HUES64 (cell line): ENCODE measurements around the gene VAV3.

Experiments
- H3K27ac ChIP-seq: 2 replicates; pipeline ENCODE4 v1.7.0; 2013; ENCODE audit warnings: low read depth, low read length, inconsistent platforms
- H3K27me3 ChIP-seq: 2 replicates; pipeline ENCODE4 v1.6.1; 2013; ENCODE audit warnings: mild to moderate bottlenecking, low read length; ENCODE audit not compliant: insufficient read depth
- H3K36me3 ChIP-seq: 2 replicates; pipeline ENCODE4 v1.6.1; 2013; ENCODE audit warnings: mild to moderate bottlenecking, low read length; ENCODE audit not compliant: insufficient read depth
- H3K4me1 ChIP-seq: 2 replicates; pipeline ENCODE4 v1.6.1; 2013; ENCODE audit warnings: mild to moderate bottlenecking, low read length, moderate library complexity; ENCODE audit not compliant: insufficient read depth
- H3K4me3 ChIP-seq: 2 replicates; pipeline ENCODE4 v1.5.1; 2013; ENCODE audit warnings: mild to moderate bottlenecking, low read length, moderate library complexity
- H3K9ac ChIP-seq: 2 replicates; pipeline ENCODE4 v1.6.1; 2013; ENCODE audit warnings: mild to moderate bottlenecking, low read depth, low read length
- H3K9me3 ChIP-seq: 2 replicates; pipeline ENCODE4 v1.6.1; 2013; ENCODE audit warnings: low read depth, low read length; ENCODE audit not compliant: insufficient read depth
- WGBS: fragments of 150-250, 120-280 bp; methylation state at CpG from one replicate; pipeline ENCODE4 v1.1.7; 2013; ENCODE audit warnings: missing lambda C conversion rate; 5-methylcytosine and 5-hydroxymethylcytosine counted together

Gene VAV3

DNA sequence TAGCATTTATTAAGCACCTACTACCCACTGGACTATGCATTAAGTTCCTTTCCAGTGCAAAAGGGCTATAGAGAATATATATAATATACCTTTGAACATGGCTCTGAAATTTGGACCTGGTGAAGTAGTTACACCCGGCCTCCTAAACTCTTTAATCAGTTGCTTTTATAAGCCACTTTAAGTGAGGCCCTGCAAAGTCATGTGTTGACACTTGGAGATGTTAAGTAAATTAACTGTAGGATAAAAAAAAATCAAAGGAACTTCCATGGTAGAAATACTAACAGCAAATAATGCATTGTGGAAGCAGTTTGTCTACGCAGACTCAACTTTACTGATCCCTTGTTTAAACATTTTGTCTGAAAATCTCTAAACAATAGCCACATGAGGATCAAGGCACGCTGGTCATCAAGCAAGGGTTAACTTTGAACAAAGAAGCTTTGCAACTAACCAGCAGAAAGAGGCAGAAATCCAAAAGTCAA is 283.9 kb downstream of the VAV3 start:
- Histone ChIP-seq H3K27ac (no peak overlapping the region), H3K4me1 (no peaks in the 10 kb centered on the region), H3K4me3 (no peak overlapping the region), H3K27me3 (no peaks in the 10 kb centered on the region), H3K9me3 (no peaks in the 10 kb centered on the region), H3K36me3 (no peaks in the 10 kb centered on the region), H3K9ac (no peak overlapping the region)
- WGBS = 87% methylated on average over 3 of the region's 3 CpGs

DNA sequence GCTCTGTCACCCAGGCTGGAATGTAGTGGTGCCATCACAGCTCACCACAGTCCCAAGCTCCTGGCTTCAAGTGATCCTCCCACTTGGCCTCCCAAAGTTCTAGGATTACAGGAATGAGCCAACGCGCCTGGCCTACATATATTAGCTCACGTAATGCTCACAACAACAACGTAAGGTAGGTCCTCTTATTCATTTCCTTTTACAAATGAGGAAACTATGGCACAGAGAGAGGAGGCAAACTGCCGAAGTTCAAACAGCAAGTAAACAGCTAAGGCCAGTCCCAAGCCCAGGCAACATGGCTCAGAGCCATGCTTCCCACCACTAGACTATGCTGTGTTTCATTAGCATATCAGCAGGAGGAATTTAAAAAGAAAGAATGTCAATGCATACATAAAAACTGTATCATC is 284.4 kb downstream of the VAV3 start:
- 87% methylated on average over 5 of the region's 5 CpGs for WGBS

DNA sequence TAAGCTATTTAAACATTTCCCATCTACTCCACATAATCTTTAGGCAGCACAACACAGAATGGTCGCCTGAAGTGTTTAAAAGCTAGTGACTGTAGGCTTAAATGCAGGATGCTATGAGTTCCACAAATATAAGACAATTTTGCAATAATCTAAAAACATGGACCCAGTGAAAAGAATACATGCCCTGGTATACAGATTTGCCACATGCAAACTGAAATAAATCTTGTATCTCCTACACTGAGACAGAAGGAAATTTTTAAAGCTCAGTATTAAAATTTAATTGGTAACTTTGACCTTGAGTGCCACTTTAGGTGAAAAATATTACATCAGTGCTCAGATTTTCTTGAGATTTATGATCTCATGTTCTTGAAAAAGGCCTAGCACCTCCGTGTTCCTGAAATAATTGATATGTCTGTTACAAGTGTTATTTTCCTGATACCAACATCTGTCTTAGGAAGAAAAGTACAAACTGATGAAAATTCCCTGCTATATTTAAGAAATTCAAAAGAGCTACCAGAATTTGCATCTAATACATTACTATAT is 285.5 kb downstream of the VAV3 start:
- no peaks in the 10 kb centered on the region for H3K36me3 ChIP-seq
- no peaks in the 10 kb centered on the region for H3K27me3 ChIP-seq
- H3K9ac ChIP-seq = no peak overlapping the region
- H3K4me3 ChIP-seq = no peak overlapping the region
- 0 out of 2 replicates have a peak, but pooled peaks cover 8% of the 10 kb centered on the region for H3K9me3 ChIP-seq
- no peak overlapping the region for H3K27ac ChIP-seq
- WGBS = 95% methylated on average over 2 of the region's 2 CpGs
- no peaks in the 10 kb centered on the region for H3K4me1 ChIP-seq

More for the DNA sequence above, 284.4 kb downstream of the VAV3 start:
- Histone ChIP-seq H3K9me3 (no peaks in the 10 kb centered on the region), H3K4me3 (no peak overlapping the region), H3K27ac (no peak overlapping the region; the same call in 1 of the 2 replicates), H3K27me3 (no peaks in the 10 kb centered on the region), H3K4me1 (no peaks in the 10 kb centered on the region), H3K9ac (no peak overlapping the region), H3K36me3 (no peaks in the 10 kb centered on the region)

DNA sequence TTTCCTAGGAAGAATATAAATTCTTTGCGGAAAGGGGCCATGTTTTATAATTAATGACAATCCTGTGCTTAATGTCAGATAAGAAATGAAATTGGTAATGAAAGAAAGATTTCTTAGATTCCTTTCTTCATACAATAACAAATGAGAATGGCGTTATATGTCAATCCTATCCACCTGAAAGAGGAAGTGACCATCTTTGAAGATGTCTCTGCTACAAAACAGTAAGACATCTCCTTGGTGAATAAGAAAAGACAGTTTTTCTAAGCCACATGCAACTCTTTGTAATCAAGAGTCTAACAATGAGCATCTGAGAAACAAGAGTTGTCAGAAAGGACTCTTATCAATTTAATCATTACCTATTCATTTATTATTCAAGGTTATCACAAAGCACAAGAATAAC is 286.0 kb downstream of the VAV3 start:
- WGBS = no CpG with 5 or more reads among the region's 2 CpGs
- H3K27ac ChIP-seq = no peak overlapping the region
- no peaks in the 10 kb centered on the region for H3K4me1 ChIP-seq
- H3K36me3 ChIP-seq = no peaks in the 10 kb centered on the region
- no peaks in the 10 kb centered on the region for H3K27me3 ChIP-seq
- H3K9me3 ChIP-seq = 0 out of 2 replicates have a peak, but pooled peaks cover 9% of the 10 kb centered on the region
- H3K4me3 ChIP-seq = no peak overlapping the region
- no peak overlapping the region for H3K9ac ChIP-seq

DNA sequence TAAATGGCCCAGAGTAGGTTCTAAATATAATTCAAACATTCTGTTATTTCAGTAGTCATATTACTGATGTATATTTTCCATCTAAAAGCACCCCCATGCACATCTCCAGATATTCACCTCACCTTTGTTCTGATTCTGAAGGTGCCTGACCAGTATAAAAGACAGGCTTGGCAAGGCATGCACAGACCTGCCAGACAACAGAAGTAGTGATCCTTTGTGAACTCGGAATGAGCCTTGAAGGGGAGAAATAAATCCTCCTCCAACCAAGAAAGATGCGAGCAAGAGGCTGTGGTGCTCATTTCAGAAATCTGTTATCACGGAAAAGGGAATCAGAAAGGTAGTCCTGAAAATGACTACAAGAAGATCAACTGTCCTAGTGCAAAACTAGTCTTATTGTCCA is 287.3 kb downstream of the VAV3 start:
- 86% methylated on average over 3 of the region's 3 CpGs for WGBS
- H3K36me3 ChIP-seq = no peaks in the 10 kb centered on the region
- H3K9ac ChIP-seq = no peak overlapping the region
- 0 out of 2 replicates have a peak, but pooled peaks cover 9% of the 10 kb centered on the region for H3K9me3 ChIP-seq
- no peaks in the 10 kb centered on the region for H3K4me1 ChIP-seq
- H3K4me3 ChIP-seq = no peak overlapping the region
- H3K27ac ChIP-seq = no peak overlapping the region
- H3K27me3 ChIP-seq = no peaks in the 10 kb centered on the region

DNA sequence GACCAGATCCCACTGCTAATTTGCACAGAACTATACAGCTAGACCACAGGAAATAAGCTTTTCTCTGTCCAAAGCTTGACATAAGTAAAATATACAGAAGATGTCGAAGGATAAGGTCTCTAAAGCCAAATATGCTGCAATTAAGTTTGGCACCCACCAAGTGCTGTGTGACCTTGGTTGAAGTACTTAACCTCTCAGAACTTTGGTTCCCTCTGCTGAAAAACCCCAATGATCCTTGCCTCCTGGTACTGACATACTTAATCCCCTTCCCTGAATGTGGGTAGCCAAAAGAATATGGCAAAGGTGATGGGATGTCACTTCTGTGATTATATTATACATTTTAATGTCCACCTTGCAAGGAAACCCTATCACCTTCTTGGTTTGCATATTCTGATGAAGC is 290.5 kb downstream of the VAV3 start:
- Histone ChIP-seq H3K9me3 (0 out of 2 replicates have a peak, but pooled peaks cover 9% of the 10 kb centered on the region), H3K9ac (no peak overlapping the region), H3K36me3 (no peaks in the 10 kb centered on the region), H3K27ac (no peak overlapping the region), H3K4me1 (no peaks in the 10 kb centered on the region), H3K4me3 (no peak overlapping the region), H3K27me3 (no peaks in the 10 kb centered on the region)
- 93% methylated on average over 1 of the region's 1 CpG for WGBS

DNA sequence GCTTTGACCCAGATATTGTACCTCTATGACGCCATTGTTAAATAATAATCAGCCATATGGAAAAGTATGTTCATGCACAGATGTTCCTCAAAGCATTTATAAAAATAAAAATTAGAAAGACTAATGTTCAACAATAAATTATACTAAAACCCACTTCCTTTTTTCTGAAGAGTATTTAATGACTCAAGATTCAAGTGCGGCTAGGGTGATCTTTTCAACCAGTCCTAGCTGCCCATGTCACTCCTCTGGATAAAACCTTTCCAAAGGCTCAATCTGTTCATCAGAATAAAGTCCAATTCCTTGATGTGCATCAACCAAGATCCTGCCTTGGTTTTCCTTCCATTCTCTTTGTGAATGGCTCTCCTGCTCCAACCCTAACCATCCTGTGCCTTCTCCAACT is 292.0 kb downstream of the VAV3 start:
- no peak overlapping the region for H3K4me3 ChIP-seq
- no peaks in the 10 kb centered on the region for H3K4me1 ChIP-seq
- WGBS = 96% methylated on average over 2 of the region's 2 CpGs

DNA sequence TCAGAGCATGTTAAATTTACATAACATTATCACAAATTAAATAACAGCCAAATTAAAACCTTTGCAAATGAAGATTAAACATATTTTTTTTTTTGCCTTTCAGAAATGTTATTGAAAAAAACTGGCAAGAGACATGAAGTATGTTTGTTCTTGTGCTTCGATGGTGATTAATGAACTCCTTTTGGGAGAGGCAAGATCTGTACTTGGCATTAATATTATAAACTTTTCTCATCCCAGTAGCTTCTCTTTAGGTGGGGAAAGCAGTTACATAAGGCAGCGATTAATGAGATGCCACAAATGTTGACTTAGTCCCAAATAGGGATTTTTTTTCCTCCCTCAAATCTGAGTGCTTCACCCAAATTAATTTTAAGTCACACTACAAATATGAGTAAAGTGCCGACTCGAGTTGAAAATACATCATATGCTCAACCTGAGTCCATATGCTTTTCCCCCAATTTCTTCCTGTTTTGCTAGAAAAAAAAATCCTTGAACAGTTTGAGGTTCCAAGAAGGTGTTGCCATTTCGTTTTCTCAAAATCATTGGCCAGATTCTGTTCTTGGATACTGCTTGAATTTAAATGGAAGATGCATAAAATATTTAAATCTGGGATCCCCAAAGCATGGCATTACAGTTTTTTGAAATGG is 294.5 kb downstream of the VAV3 start:
- Histone ChIP-seq H3K27me3 (no peaks in the 10 kb centered on the region), H3K9ac (no peak overlapping the region), H3K27ac (no peak overlapping the region), H3K4me3 (no peak overlapping the region), H3K36me3 (no peaks in the 10 kb centered on the region), H3K4me1 (no peaks in the 10 kb centered on the region), H3K9me3 (0 out of 2 replicates have a peak, but pooled peaks cover 9% of the 10 kb centered on the region)
- 96% methylated on average over 4 of the region's 5 CpGs for WGBS

More for the DNA sequence above, 292.0 kb downstream of the VAV3 start:
- Histone ChIP-seq H3K27me3 (no peaks in the 10 kb centered on the region), H3K36me3 (no peaks in the 10 kb centered on the region), H3K9ac (no peak overlapping the region), H3K27ac (no peak overlapping the region), H3K9me3 (0 out of 2 replicates have a peak, but pooled peaks cover 9% of the 10 kb centered on the region)

DNA sequence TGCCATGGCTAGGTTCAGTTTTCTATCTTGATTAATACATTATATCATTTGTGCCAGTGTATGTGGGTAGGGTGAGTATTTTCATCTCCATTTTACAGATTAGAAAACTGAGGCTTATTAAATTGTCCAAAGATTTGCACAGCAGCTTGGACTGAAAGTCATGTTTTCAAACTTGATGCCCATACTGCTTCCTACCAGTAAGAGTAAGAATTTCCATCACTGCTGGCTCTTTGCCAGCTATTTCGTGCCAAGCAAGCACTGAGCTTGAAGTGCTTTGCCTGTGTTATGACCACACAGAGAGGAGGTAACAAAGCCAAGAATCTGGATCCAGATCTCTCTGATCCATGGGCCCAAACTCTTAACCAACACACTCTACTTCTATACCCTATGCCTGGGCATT is 295.0 kb downstream of the VAV3 start:
- Histone ChIP-seq H3K36me3 (no peaks in the 10 kb centered on the region), H3K9ac (no peak overlapping the region), H3K9me3 (0 out of 2 replicates have a peak, but pooled peaks cover 6% of the 10 kb centered on the region), H3K27me3 (no peaks in the 10 kb centered on the region), H3K4me1 (no peaks in the 10 kb centered on the region), H3K4me3 (no peak overlapping the region), H3K27ac (no peak overlapping the region)
- WGBS = 97% methylated on average over 1 of the region's 1 CpG

DNA sequence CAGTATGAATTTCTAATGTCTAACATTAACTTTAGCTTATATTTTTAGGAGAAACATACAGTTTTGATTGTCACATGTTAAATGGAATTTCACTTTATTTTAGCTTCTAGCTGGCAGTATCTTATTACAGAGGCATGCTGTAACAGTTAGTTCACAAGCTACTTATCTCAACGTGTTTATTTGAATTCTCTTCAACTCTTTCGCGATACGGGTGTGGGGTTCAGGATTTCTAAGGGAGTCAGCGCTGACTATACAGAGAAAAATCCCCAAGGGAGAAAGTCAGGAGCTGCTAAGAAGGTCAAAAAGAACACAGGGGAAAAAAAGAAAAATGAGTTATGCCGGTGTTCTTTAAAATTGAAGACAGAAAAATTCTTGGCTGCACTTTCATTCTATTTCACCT is 296.2 kb downstream of the VAV3 start:
- no peaks in the 10 kb centered on the region for H3K36me3 ChIP-seq
- WGBS = 91% methylated on average over 5 of the region's 6 CpGs

DNA sequence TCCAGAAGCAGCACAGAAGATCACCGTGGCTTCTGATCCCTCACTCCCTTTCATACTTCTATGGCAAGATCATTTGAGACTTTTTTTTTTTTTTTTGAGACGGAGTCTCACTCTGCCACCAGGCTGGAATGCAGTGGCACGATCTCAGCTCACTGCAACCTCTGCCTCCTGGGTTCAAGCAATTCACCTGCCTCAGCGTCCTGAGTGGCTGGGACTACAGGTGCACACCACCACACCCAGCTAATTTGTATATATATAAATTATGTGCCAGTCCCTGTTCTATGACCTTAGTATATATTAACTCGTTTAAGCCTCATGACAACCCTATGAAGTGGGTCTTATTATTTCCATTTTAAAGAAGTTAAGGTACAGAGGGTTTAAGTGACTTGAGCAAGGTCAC is 298.5 kb downstream of the VAV3 start:
- H3K4me1 ChIP-seq = no peaks in the 10 kb centered on the region
- H3K27ac ChIP-seq = no peak overlapping the region
- WGBS = 94% methylated on average over 4 of the region's 5 CpGs
- H3K4me3 ChIP-seq = no peak overlapping the region
- no peaks in the 10 kb centered on the region for H3K9me3 ChIP-seq
- H3K36me3 ChIP-seq = no peaks in the 10 kb centered on the region
- H3K27me3 ChIP-seq = no peaks in the 10 kb centered on the region
- no peak overlapping the region for H3K9ac ChIP-seq

More for the DNA sequence above, 296.2 kb downstream of the VAV3 start:
- no peak overlapping the region for H3K27ac ChIP-seq
- no peaks in the 10 kb centered on the region for H3K4me1 ChIP-seq
- no peaks in the 10 kb centered on the region for H3K27me3 ChIP-seq
- H3K9ac ChIP-seq = no peak overlapping the region
- H3K9me3 ChIP-seq = no peaks in the 10 kb centered on the region
- H3K4me3 ChIP-seq = no peak overlapping the region
